NT2/D1 (cell line): ENCODE measurements around the gene AGXT.

ENCODE experiments used
- DNase-seq: peaks from one replicate; pipeline ENCODE4 v3.0.0-alpha.2; 2011; ENCODE audit warnings: low read depth, low spot score
- H3K27me3 ChIP-seq: 2 replicates; pipeline ENCODE4 v1.6.0; 2011; ENCODE audit warnings: mild to moderate bottlenecking; ENCODE audit not compliant: insufficient read length, insufficient read depth
- H3K36me3 ChIP-seq: 2 replicates; pipeline ENCODE4 v1.6.1; 2011; ENCODE audit warnings: mild to moderate bottlenecking, low read length, mixed read lengths; ENCODE audit not compliant: insufficient read depth, insufficient read length
- H3K4me1 ChIP-seq: 2 replicates; pipeline ENCODE4 v1.5.1; 2011; ENCODE audit not compliant: insufficient read depth, insufficient read length
- H3K4me3 ChIP-seq: 2 replicates; pipeline ENCODE4 v1.5.1; 2011; ENCODE audit warnings: low read depth; ENCODE audit not compliant: insufficient read length
- H3K9ac ChIP-seq: 2 replicates; pipeline ENCODE4 v1.6.0; 2011; ENCODE audit warnings: low read depth; ENCODE audit not compliant: insufficient read length
- H3K9me3 ChIP-seq: 2 replicates; pipeline ENCODE4 v1.5.1; 2011; ENCODE audit warnings: mild to moderate bottlenecking, low read length; ENCODE audit not compliant: insufficient read depth
- SUZ12 ChIP-seq: IDR thresholded peaks from 2 replicates; pipeline ENCODE4 v1.6.1; 2011; ENCODE audit not compliant: insufficient read length, insufficient read depth; ENCODE audit errors: extremely low read depth
- YY1 ChIP-seq: IDR thresholded peaks from 2 replicates; pipeline ENCODE4 v1.6.1; 2011; ENCODE audit not compliant: insufficient read length, insufficient read depth
- ZNF274 ChIP-seq: IDR thresholded peaks from 2 replicates; pipeline ENCODE4 v1.6.1; 2011; ENCODE audit warnings: mild to moderate bottlenecking, low read depth, low read length

Gene AGXT

DNA sequence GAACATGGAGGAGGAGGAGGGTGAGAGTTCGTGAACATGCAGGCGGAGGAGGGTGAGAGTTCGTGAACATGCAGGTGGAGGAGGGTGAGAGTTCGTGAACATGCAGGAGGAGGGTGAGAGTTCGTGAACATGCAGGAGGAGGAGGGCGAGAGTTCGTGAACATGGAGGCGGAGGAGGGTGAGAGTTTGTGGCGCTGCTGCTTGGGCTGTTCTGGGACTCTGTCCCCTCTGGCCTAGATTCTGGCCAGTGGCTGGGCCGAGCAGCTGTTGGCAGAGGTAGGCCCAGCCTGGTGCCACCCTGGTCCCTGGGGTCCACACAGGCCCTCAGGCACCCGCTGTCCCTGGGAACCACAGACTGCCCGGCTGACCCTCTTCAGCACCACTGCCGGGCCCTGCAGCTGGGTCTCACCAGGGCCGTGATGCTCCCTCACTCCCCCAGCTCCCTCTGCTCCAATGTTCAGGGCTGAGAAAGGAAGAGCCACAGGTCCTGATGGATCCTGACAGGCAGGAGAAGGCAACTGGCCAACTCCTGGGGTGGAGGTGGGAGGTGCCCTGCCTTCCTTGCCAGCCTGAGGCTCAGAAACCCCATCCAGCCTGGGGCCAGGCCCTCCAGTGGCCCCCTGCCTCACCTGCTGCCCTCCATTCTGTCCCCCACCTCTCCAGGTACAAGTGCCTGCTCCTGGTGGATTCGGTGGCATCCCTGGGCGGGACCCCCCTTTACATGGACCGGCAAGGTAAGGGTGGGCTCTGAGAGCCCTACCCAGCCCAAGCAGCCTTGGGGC is 3.9 kb downstream of the AGXT start:
- H3K36me3 ChIP-seq = no peaks in the 10 kb centered on the region
- no peak overlapping the region for H3K4me3 ChIP-seq
- no peak for DNase-seq
- TF ChIP-seq SUZ12 (no peak), YY1 (no peak), ZNF274 (no peak)
- peaks cover 7% of the 10 kb centered on the region for H3K27me3 ChIP-seq
- H3K9me3 ChIP-seq = no peaks in the 10 kb centered on the region
- no peak overlapping the region for H3K9ac ChIP-seq
- peaks cover 4% of the 10 kb centered on the region for H3K4me1 ChIP-seq

- Histone ChIP-seq H3K9me3 (no peaks in the 10 kb centered on the region), H3K4me1 (peaks cover 8% of the 10 kb centered on the region), H3K36me3 (no peaks in the 10 kb centered on the region), H3K4me3 (no peak overlapping the region), H3K9ac (no peak overlapping the region), H3K27me3 (peaks cover 7% of the 10 kb centered on the region)
- DNase-seq = no peak
- TF ChIP-seq YY1 (no peak), SUZ12 (no peak), ZNF274 (no peak)
Measured at GRCh38 chr2:240873098-240873788, 4.6 kb downstream of the AGXT start.

DNA sequence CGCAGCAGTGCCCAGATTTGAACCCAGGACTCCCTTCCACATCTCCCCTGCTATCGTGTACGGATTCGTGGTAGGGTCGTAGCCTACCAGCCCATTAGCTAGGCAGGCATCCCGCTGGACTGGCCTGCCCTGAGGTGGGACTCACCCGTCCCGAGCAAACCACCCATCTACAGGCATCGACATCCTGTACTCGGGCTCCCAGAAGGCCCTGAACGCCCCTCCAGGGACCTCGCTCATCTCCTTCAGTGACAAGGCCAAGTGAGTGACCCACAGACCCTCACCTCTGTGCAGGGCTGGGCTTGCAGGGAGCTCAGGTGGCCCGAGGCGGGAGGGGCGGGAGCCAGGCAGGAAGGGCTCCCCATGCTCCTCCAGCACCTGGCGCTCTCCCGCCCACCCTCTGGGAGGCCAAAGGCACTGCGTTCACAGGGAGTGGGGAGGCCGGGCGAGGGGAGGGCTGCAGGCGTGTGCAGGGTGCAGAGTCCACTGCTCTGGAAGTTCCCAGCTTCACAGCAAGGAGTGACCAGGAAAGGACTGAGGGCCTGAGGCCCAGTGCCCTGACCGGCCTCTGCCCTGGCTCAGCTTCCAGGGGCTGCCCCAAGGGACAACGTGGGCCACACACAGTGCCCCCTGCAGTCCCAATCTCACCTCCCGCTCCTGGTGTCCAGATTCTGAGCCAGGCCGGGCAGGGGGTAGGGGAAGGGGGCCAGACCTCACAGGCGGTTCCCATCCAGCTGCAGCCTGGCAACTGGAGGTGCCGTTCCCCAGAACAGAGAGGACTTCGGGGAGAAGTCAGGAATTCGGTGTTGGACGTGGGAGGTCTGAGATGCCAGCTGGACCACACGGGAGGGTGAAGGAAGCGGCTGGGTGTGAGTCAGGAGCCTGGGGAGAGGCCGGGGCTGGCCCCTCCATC is 5.4 kb downstream of the AGXT start:
- Histone ChIP-seq H3K9me3 (no peaks in the 10 kb centered on the region), H3K36me3 (no peaks in the 10 kb centered on the region), H3K4me1 (peaks cover 4% of the 10 kb centered on the region), H3K9ac (no peak overlapping the region), H3K4me3 (no peak overlapping the region), H3K27me3 (peaks cover 7% of the 10 kb centered on the region)
- DNase-seq = no peak
- TF ChIP-seq SUZ12 = no peak
- no peak for TF ChIP-seq YY1
- no peak for TF ChIP-seq ZNF274

DNA sequence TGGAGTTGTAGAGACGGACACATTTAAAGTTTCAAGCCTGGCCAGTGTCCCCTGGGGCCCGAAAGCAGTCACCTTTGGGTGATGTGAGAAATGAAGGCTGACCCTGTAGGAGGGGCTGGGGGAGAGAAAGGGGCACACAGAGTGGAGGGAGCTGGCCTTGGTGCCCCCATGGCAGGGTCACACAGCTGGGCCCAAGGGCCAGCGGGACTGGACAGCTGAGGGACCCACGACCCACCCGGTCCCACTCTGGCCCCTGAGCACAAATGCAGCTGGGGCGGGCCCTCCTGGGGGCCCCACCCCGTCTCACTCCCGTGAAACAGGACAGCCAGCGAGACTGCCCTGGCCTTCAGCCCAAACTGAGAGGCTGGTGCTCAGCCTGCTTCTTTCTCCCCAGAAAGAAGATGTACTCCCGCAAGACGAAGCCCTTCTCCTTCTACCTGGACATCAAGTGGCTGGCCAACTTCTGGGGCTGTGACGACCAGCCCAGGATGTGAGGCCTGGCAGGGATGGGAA is 6.1 kb downstream of the AGXT start:
- H3K36me3 ChIP-seq = no peaks in the 10 kb centered on the region
- no peaks in the 10 kb centered on the region for H3K9me3 ChIP-seq
- peaks cover 4% of the 10 kb centered on the region for H3K4me1 ChIP-seq
- no peak for TF ChIP-seq ZNF274
- H3K27me3 ChIP-seq = peaks cover 7% of the 10 kb centered on the region
- DNase-seq = no peak
- no peak overlapping the region for H3K9ac ChIP-seq
- no peak overlapping the region for H3K4me3 ChIP-seq

GRCh38 chr2:240875228-240876034 is 6.8 kb downstream of the AGXT start:
- DNase-seq = no peak
- H3K4me3 ChIP-seq = no peak overlapping the region
- no peaks in the 10 kb centered on the region for H3K9me3 ChIP-seq
- H3K9ac ChIP-seq = no peak overlapping the region
- TF ChIP-seq SUZ12 (no peak), YY1 (no peak), ZNF274 (no peak)
- H3K36me3 ChIP-seq = no peaks in the 10 kb centered on the region
- H3K27me3 ChIP-seq = peaks cover 7% of the 10 kb centered on the region
- peaks cover 4% of the 10 kb centered on the region for H3K4me1 ChIP-seq

- Histone ChIP-seq H3K4me1 (peaks cover 4% of the 10 kb centered on the region), H3K27me3 (peaks cover 7% of the 10 kb centered on the region), H3K36me3 (no peaks in the 10 kb centered on the region), H3K4me3 (no peak overlapping the region), H3K9ac (no peak overlapping the region), H3K9me3 (no peaks in the 10 kb centered on the region)
- DNase-seq = no peak
- TF ChIP-seq SUZ12 (no peak), YY1 (no peak), ZNF274 (no peak)
Measured at GRCh38 chr2:240876035-240876474, 7.4 kb downstream of the AGXT start.
